Skeletal muscle tissue (tissue), 4 donors: ENCODE data around the gene MOGAT3. TPM values are rescaled to one million over a fixed set of nuclear protein-coding genes. Genes with fewer than 3 reads are reported as not detected.

ENCODE experiments used
- H3K27ac ChIP-seq: one replicate; pipeline ENCODE4 v1.7.0; 2013; ENCODE audit warnings: mild to moderate bottlenecking, low read depth, low read length, inconsistent platforms
- H3K27me3 ChIP-seq, 3 donors: one replicate each; pipeline ENCODE4 v1.7.0; 2013; ENCODE audit warnings: low read length in 3 of 3; ENCODE audit not compliant: control insufficient read depth in 3 of 3, insufficient read depth in 3 of 3
- H3K36me3 ChIP-seq, 3 donors: one replicate each; pipeline ENCODE4 v1.7.0; 2013; ENCODE audit warnings: low read length in 3 of 3; ENCODE audit not compliant: control insufficient read depth in 3 of 3, insufficient read depth in 3 of 3
- H3K4me1 ChIP-seq, 3 donors: one replicate each; pipeline ENCODE4 v1.7.0; 2013; ENCODE audit warnings: low read length in 3 of 3, mild to moderate bottlenecking in 3 of 3; ENCODE audit not compliant: control insufficient read depth in 3 of 3, insufficient read depth in 3 of 3
- H3K4me3 ChIP-seq, 3 donors: one replicate each; pipeline ENCODE4 v1.7.0; 2013; ENCODE audit warnings: low read length in 3 of 3
- H3K9ac ChIP-seq, 3 donors: one replicate each; pipeline ENCODE4 v1.7.0; 2013; ENCODE audit warnings: low read length in 3 of 3, mild to moderate bottlenecking in 3 of 3, moderate library complexity in 2 of 3, low read depth in 1 of 3
- H3K9me3 ChIP-seq, 3 donors: one replicate each; pipeline ENCODE4 v1.7.0; 2013; ENCODE audit warnings: low read length in 3 of 3; ENCODE audit not compliant: control insufficient read depth in 3 of 3
- total RNA-seq: library from RNA; depleted of rRNA; stranded (reverse); fragments of >200 nt; gene quantifications from one replicate; pipeline ENCODE4 v1.2.3, GENCODE V29; 2014
- donor health status: Osteomylitis.

Gene MOGAT3
- total RNA-seq, 1 donor from 2014 or later, result not detected

- Histone ChIP-seq H3K9ac (no peak overlapping the region), H3K4me3 (no peak overlapping the region), H3K4me1 (peaks cover 27 to 45% (median 31%) of the 10 kb centered on the region in 3 donors), H3K27ac (no peak overlapping the region), H3K9me3 (no peaks in the 10 kb centered on the region), H3K27me3 (peaks cover 91 to 97% (median 93%) of the 10 kb centered on the region in 3 donors), H3K36me3 (no peaks in the 10 kb centered on the region)
Measured at GRCh38 chr7:101169110-101169837, 31.6 kb downstream of the MOGAT3 start.

DNA sequence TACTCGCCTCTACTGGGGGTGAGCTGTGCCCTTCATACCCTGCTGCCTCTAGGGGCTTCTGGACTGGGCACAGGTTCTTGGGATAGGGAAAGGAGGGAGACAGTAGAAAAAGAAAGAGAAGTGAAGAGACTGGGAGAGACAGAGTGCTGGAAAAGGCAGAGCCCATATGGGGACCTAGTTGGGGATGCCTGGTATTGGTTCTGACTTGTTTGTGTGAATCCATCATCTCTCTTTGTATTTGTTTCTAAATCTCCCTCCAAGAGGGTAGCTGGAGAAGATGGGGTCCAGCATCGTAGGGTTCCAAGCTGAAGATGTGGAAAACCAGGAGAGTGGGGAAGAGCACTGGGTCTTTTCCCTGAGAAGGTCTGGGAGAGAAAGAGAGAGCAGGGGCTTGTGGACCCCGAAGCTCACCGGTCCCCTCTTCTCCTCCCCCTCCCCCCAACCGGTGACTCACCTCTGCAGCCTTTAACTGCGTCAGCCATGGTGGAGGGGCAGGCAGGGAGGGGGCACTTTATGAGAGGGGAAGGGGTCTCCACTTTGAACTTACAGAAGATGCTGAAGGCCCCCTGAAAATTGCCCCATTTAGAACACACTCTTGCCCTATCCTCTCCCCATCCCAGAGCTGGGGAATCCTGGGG is 32.3 kb downstream of the MOGAT3 start:
- H3K36me3 ChIP-seq, result no peaks in the 10 kb centered on the region
- H3K9ac ChIP-seq, result no peak overlapping the region
- no peak overlapping the region for H3K4me3 ChIP-seq
- peaks cover 88 to 96% (median 93%) of the 10 kb centered on the region in 3 donors for H3K27me3 ChIP-seq
- peaks cover 25 to 48% (median 32%) of the 10 kb centered on the region in 3 donors for H3K4me1 ChIP-seq
- no peak overlapping the region for H3K27ac ChIP-seq
- no peaks in the 10 kb centered on the region for H3K9me3 ChIP-seq

GRCh38 chr7:101167645-101168411 is 33.0 kb downstream of the MOGAT3 start:
- peaks cover 84 to 95% (median 89%) of the 10 kb centered on the region in 3 donors for H3K27me3 ChIP-seq

GRCh38 chr7:101166909-101167644 is 33.8 kb downstream of the MOGAT3 start:
- H3K36me3 ChIP-seq, result no peaks in the 10 kb centered on the region
- H3K9ac ChIP-seq, result no peak overlapping the region
- H3K4me3 ChIP-seq, result no peak overlapping the region
- peaks cover 83 to 94% (median 85%) of the 10 kb centered on the region in 3 donors for H3K27me3 ChIP-seq
- H3K9me3 ChIP-seq, result no peaks in the 10 kb centered on the region
- peaks cover 14 to 37% (median 25%) of the 10 kb centered on the region in 3 donors for H3K4me1 ChIP-seq
- no peak overlapping the region for H3K27ac ChIP-seq

More at GRCh38 chr7:101167645-101168411, 33.0 kb downstream of the MOGAT3 start:
- Histone ChIP-seq H3K4me3 (no peak overlapping the region), H3K4me1 (peaks cover 19 to 44% (median 31%) of the 10 kb centered on the region in 3 donors), H3K9me3 (no peaks in the 10 kb centered on the region), H3K9ac (no peak overlapping the region), H3K36me3 (no peaks in the 10 kb centered on the region), H3K27ac (no peak overlapping the region)

DNA sequence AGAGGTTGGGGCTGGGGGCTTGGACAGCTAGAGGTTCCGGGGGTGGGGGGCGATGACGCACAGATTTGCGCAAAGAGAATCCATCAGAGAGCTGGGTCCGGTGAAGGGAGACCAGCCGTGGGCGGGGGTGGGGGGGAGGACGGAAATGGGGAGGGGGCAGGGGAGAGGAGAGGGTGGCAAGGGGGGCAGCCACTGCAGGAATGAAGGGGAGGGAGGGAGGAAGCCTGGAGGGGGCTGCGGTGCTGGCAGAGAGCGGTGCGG is 34.3 kb downstream of the MOGAT3 start:
- Histone ChIP-seq H3K27ac (no peak overlapping the region), H3K27me3 (peaks cover 83 to 91% (median 83%) of the 10 kb centered on the region in 3 donors), H3K9me3 (no peaks in the 10 kb centered on the region), H3K4me3 (no peak overlapping the region), H3K9ac (no peak overlapping the region), H3K4me1 (peaks cover 14 to 32% (median 22%) of the 10 kb centered on the region in 3 donors), H3K36me3 (no peaks in the 10 kb centered on the region)

GRCh38 chr7:101165958-101166647 is 34.7 kb downstream of the MOGAT3 start:
- Histone ChIP-seq H3K9me3 (no peaks in the 10 kb centered on the region), H3K4me1 (peaks cover 14 to 32% (median 22%) of the 10 kb centered on the region in 3 donors), H3K27me3 (peaks cover 78 to 86% (median 79%) of the 10 kb centered on the region in 3 donors), H3K27ac (no peak overlapping the region), H3K36me3 (no peaks in the 10 kb centered on the region), H3K9ac (no peak overlapping the region), H3K4me3 (peak overlapping the region in 1 of 3 donors; percentile 6)

- H3K27ac ChIP-seq, result no peak within 1 kb of the TSS
- peak within 1 kb of the TSS in 1 of 3 donors; percentile 6 for H3K4me3 ChIP-seq
- H3K36me3 ChIP-seq, result peaks cover 0 to 1% (median under 1%) of the 10 kb centered on the region in 3 donors
- no peak within 1 kb of the TSS for H3K9ac ChIP-seq
- peaks cover 71 to 81% (median 72%) of the 10 kb centered on the region in 3 donors for H3K27me3 ChIP-seq
- no peaks in the 10 kb centered on the region for H3K9me3 ChIP-seq
- H3K4me1 ChIP-seq, result peaks cover 14 to 32% (median 22%) of the 10 kb centered on the region in 3 donors
Measured at GRCh38 chr7:101165075-101165957, 35.5 kb downstream of the MOGAT3 start, which contains the start of gene VGF. TSS of gene VGF (minus strand) at chr7:101165569. CDS start at chr7:101164843, 726 bp downstream.

DNA sequence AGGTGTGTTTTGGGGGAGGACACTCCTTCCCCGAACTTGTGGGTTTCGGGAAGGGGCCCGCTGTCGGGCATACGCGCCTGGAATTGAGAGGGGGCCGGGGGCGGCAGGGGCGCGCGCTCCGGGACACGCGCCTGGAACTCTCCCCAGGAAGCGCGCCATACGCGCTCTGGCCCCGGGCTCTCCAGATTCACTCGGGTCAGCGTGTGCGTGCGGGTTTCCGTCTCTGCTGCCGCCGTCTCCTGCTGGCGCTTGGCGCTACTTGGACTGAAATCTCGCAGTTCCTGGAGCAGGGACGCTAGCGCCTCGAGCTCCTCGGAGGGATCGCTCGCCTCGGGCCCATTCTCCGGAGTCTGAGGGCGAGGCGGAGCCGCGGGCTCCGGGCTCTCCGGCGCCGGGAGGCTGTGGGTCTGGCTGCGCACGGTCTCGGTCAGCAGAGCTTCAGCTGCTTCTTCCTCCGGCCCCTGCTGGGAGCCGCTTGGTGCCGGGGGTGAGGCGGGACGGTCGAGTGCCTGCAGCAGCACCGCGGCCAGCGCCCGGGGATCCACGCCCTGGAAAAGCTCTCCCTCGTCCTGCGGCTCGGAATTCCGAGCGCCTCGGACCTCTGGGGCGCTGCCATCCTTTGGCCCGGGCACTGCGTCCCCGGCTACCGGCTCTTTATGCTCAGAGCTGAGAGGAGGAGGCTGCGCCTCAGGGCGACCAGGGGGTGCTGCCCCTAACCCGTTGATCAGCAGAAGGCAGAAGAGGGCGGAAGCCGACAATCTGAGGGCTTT is 36.6 kb downstream of the MOGAT3 start:
- Histone ChIP-seq H3K9ac (no peak overlapping the region), H3K9me3 (no peaks in the 10 kb centered on the region), H3K27ac (no peak overlapping the region), H3K36me3 (peaks cover 6 to 9% (median 6%) of the 10 kb centered on the region in 3 donors), H3K4me3 (no peak overlapping the region), H3K27me3 (peaks cover 60 to 72% (median 64%) of the 10 kb centered on the region in 3 donors), H3K4me1 (peaks cover 9 to 21% (median 16%) of the 10 kb centered on the region in 3 donors)
